HG02763 (cell line): ENCODE results near the gene MYO5B.

Source experiments
- ATAC-seq: cut with Tn5 transposase; IDR thresholded peaks from one replicate; pipeline ENCODE4 v1.9.1; 2021; ENCODE audit warnings: mild to moderate bottlenecking, moderate library complexity; ENCODE audit not compliant: unreplicated experiment

MYO5B gene

DNA sequence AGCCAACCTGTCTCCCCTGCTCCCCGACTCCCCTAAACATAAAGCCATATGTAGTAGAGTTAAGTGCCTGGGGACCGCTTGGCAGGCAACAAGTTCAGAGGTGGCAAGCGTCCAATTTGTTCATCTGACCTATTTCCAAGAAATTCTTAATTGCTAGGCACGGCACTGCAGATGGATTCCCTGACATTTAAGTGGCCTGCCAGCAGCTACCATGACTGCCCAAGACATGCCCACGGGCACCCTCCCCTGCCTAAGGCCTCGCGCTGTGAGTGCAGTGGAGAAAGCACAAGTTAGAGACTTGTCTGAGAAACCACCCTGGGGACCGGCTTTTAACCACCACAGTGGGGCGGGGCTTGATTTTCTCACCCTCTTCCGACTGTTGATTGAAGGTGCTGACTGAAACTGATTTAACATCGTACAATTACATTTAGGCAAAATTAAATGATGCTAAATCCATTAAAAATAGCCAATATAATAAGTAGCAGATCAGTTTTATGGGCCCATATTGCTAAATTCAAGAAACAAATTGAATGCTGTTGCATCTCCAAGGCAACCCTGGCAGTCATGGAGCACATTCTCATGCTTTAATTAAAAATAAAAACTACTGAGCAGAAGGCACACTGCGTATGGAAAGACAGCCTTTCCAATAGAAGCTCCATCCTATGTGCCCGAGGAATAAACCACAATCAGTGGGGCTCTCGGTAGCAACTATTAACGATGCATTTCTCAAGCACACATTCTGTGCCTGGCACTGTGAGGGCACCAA, 218.0 kb downstream of the MYO5B start:
- no peak for ATAC-seq

DNA sequence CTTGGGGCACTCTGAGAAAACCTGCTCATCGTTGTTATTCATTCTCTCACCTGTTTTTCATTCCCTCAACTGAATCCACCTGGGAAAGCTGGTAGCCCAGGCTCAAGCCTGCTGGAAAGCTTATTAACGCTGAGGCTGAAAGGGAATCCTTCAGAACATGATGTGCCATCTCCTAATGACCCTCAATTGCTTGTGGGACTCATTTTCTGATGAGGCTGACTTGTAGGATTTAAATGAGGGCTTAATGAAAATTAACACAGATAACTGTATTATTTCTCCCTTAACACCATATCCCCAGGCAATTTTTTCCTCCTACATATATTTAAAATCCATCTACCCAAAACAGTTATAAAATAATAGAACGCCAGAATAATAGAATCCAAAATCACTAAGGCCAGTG, 218.9 kb downstream of the MYO5B start:
- ATAC-seq: no peak

DNA sequence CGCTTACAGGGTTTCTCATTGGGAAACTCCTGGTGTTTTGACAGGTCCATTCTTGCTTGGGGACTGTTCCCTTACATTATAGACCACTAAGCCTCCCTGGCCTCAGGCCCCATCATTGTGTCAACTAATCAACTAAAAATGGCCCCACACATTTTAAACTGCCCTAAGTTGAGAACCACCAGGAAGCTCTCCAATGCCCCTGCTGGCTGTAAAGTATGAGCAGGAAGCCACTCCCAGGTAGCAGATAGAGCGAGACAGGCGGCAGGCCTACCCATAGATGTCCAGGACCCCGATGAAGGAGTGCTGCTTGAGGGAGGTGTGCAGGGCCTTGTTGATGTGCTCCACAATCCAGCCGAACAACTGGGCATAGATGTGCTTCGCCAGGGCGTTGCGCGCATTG, 220.9 kb downstream of the MYO5B start:
- no peak for ATAC-seq

DNA sequence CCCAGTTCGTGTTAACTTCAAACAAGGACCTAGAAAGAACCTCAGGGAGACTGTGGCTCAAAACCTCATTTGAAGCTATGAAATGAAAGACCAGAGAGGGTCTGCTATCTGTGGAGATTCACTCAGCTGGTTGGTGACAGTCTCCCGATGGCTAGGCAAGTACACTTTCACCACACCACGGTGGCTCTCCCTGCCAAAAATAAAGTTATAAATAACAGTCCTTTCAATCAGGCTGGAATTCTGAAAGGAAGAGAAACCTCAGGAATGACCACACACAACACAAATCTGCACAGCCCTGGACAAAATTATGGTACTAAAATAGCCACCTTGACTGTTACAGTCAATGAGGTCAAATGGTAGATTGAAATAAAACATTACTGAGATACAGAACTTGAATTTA, 221.4 kb downstream of the MYO5B start:
- ATAC-seq: no peak

DNA sequence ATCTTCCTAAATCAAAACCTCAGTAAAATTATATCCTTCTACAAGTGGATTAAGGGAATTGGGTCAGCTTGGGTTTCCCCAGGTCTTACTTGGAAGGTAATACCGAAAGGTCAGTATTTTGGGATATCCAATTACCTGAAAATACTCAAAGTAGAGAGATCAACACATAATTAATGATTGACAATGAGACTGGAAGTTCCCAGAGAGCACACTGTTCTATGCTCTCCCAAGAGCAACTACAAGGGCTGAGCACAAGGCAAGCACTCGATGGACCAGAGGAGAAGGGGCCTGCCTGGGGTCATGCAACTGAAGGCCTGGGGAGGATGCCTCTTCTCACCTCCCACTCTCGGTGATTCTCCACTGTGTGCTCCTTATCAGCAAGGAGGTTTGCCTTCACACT, 222.4 kb downstream of the MYO5B start:
- ATAC-seq: no peak

DNA sequence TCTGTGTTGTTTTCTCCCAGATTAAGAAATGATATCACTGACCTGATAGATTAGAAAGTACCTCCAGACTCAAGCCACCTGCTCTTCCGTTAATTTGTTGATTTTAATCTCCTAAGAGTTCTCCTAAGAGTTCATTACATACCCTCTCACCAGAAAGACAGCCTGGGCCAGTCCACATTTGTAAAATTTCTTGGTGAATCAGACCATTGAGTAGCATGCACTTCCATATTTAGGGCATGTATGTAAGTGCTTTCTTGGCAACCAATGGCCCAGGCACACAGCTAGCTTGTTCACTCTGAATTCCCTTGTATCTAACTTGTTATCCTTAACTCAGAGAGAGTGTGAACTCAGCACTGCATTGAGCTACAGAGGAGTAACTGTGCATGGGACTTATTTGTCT, 223.5 kb downstream of the MYO5B start:
- ATAC-seq: no peak

DNA sequence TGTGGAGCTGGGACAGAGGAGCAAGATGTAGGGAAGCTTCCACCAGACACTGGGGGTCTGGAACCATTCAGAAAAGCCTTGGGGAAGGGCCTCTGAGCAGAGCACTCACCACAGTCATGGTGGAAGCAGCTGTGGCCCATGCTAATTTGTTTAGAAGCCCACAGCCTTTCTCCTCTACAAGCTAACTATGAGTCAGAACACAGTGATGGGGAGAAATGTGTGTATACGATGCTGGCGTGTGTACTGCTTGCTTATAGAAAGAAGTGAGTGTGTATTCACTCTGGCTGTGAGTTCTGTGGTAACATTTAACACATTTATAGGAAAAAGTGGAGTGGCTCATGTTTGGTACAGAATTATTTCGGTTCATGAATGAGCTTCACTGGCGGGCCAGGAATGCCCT, 224.6 kb downstream of the MYO5B start:
- ATAC-seq: peak; percentile 66

DNA sequence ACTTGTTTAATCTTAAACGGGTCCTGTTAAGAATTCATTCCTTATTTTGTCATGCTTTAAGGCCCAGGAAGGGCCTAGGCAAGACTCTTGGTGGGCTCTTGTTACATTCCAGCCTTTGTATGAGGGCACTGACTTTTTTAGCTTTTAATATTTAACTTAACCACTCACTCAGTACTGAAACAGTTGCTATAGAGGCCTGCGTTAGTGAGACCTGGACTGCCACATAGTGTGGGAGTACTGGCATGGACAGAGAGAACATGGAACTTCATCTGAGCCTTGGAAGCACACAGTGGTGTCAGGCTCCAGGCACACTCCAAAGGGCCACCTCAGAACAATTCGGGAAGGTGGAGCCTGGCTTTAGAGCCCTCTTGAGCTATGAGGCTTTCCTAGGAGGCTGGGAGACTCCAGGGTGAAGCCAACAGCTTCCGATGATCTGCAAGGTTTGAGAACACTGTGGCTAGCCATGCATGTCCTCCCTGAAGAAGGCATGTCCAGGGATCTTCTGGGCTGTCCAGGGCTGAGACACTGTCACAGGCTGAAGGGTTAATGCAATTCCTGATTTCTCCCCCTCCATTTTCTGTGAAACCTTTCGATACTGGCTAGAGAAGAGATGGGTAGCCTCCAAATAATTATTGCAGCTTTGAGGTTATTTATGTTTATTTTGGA, 226.2 kb downstream of the MYO5B start:
- ATAC-seq: no peak

DNA sequence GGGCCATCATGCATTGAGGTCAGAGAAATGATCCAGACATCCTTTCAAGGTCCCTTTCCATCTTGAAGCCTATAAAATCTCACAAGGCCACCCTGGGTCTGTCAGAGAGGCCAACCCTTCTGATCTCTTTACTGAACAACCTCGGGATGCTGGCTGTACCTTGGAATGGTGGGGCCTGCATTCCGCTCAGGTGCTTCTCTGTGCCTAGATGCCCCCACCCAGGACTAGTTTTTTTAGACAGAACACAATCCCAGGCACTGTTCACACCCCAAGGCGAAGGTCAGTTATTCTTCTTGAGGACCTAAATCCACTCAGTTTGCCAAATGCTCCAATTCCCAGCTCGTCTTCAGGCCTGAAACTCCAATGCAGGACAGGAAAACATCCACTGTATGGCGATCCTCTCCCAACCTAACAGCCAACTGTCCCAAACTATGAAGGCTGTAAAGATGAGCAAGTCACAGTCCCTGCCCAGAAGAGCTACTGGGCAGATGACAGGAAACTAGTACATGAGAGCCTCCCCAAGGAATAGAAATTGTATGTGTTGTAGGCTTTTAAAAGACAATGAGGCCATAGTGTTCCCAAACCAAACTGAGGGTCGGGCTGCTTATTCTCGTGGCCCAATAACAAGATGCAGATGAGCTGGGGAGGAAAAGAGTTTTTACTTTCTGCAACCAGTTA, 227.2 kb downstream of the MYO5B start:
- no peak for ATAC-seq

DNA sequence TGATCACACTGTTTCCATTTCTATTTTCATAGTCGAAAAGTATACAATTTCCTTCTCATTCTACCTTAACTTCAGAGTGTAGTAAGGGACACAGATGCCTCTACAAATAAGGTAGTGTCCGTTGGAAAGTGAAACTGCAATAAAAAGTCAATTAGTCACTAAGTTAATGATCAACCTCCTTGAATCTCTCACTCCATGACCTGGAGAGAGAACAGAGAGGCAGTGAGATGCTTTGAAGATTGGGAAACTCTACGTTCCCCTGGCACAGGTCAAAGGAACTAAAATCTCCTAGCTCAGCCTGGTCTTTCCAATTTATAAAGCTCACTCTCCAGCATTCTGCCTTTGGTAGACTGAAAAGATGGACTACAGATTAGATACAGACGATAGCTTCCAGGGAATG, 227.8 kb downstream of the MYO5B start:
- ATAC-seq: peak; percentile 60

DNA sequence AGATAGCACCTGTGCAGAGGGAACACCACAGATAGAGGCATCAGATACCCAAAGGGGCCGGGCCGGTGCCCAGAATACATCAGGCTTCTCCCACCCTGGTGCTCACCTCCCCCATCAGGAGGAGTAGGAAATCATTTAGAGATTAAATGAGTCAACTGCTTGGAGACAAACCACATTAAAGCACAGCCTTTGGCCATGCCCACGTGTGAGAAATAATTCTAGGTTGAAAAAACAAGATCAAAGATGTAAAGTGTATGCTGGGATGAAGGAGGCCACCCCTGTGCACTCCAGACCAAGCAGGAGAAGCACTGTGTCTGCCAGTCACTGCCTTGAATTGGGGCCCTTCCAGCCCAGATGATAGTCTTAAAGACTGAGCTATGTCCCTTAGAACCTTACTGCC, 228.9 kb downstream of the MYO5B start:
- ATAC-seq: no peak

DNA sequence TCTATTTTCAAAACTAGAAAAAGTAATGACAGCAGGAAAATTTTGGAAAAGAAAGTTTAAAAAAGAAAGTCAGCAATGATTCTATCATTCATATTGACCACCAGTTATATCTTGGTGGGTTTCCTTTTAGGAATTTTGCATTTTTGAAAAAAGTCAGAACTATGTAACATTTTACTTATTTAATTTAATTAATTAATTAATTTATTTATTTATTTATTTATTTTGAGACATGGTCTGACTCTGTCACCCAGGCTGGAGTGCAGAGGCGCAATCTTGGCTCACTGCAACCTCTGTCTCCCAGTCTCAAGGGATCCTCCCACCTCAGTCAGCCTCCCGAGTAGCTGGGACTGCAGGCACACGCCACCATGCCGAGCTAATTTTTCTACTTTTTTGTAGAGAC, 231.7 kb downstream of the MYO5B start:
- ATAC-seq: no peak

DNA sequence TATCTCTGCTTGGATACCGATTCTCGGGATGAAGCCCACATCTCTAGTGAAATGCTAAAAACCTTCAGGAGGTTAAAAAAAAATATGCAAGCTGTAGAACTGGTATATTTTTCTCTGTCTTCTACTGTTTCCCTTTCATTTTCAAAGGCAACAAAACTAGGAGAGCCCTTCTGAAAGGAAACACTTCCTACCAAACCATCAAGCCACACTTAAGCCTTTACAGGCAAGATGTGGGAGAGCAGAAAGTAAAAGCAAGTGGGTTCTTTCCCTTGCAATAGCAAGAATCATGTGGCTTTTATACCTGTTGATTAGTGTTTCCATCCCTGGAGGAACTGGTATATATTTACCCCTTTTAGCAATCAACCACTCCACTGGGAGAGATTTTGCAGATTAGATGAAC, 233.7 kb downstream of the MYO5B start:
- no peak for ATAC-seq

DNA sequence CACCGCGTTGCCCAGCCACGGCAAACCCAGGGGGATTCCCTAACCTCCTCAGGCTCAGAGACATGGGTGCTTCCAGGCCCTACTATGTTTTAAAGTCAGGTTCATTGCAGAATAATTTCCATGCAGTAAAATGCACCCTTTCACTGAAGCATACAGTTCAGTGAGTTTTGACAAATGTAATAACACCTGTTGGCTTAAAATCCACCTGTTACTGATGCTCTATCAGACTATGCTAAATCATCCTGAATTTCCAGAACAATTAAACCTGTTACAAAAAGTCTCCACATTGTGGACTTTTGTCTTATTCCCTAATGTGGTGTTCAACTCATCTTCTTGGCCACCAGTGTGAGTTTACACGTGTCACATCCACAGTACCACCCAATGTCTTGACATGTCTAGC, 234.6 kb downstream of the MYO5B start:
- no peak for ATAC-seq

DNA sequence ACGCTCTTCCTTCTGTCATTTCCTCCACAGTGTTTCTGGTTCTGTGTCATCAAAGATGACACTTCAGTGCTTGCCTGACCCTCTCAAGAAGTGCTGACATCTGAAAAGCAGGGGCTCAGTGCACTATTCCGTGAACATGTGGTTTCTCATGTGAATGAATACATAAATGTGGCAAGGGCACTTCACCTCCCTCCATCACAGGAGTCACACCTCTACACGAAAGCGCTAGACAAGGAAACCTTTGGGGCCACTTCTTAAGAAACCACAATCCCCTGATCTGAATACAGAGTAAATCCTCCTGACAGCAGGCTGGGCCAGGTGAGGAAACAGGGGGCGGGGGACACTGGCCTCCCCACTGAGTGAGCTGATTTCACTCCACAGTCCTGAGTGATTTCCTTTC, 235.8 kb downstream of the MYO5B start:
- ATAC-seq: peak; percentile 69

DNA sequence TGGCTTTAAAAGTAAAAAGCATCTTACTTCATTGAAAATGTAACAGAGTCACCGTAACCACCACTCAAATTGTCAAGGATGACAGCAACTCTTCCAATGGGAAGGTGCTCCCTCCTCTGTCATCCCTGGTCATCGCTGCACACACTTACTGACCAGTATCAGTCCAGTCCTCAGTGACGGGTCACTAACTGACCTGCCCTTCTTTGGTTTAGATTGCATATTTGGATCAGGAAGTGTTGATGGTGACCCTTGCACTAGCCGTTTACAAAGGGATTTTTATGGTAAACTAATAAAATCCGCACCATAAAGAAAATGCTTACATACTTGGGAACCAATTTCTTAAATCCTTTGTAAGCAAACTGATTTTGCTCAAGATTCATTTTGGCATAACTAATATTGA, 239.7 kb downstream of the MYO5B start:
- no peak for ATAC-seq

DNA sequence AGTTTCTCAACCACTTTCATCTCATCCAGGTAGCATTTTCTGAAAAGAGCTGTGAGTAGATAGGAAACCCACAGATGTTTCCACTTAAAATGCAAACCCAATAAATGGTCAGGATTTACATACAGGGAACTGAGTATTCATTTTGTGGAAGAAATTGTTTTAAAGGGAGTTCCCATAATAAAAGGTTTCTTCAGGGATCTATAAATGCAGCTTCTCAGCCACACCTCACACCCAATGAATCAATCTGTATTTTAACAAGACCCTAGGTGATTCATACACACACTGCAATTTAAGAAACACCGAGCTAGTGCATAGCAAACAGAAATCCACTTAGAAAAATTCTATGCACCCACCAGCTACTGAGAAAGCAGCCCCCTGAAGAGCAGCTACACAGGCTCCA, 241.6 kb downstream of the MYO5B start:
- ATAC-seq: no peak

DNA sequence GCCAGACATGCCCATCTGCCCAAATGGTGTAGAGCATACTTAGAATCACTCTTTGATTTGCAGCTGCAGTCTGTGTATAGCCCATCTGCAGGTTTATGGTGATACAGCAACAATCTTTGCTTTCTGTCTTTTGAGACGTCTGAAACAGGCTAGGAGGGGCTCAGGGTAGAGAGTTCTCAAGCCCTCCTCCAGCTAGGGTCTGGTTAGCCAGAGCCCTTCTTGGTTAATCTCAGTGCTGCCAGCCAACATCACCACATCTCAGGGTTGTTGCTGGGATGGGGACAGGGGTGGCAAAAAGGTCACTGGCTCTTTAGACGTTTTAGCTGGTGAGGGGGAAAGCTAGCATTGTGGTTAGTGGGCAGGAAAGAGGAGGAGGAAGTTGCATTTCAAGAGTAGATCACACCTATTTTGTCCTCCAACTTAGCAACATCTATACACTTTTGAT, 245.0 kb downstream of the MYO5B start:
- no peak for ATAC-seq

DNA sequence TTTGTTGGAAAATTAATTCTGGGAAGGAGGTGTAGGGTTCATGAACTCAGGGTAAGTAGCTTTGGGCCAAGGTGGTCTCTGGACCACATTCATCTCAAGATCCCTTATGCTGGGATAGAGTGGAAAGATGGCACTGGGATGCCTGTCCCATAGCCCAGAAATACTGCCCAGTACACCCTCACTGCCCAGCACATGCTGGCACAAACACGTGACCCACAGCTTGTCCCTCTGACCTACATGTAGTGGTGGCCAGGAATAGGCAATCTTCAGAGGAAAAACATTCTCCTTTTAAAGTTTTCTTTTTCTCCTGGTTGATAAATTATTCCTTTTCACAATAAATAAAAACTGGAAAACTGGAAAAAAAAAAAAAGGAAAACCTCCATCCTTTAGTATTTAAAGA, 246.0 kb downstream of the MYO5B start:
- ATAC-seq: no peak

DNA sequence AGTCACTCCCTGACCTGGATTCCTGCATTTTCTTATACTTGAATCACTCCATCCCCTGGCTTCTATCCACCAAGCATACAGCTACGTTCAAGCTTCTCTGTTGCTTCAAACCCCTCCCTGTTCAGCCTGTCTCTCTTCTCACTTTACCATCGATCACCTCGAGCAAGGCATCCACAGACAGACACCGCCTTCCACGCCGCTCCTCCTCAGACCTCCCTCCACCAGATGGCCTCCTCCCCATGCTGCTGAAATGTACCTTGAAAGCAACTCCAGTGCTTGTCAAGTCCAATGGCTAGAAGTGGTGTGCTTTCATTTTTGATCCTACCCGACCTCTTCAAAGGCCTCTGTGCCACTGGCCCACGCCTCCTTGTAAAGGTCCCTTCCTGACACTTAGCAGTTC, 250.3 kb downstream of the MYO5B start:
- no peak for ATAC-seq

DNA sequence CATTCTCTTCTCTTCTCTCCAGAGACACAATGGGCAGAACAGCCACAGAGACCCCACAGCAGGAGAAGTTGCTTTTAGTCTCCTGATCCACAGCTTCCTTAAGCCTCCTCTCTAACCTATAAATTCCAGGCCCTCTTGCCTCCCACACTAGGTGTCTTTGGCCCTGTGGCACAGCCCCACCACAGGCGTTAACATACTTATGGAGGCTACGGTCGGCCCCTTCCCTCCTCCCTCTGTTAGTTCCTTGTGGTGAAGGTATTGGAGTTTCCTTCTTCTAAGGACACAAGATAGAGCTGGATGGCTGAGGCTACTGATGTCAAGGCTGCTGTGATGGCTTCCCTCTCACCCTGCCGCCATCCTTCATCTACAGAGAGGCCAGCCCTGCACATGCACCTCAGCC, 258.1 kb downstream of the MYO5B start:
- no peak for ATAC-seq

DNA sequence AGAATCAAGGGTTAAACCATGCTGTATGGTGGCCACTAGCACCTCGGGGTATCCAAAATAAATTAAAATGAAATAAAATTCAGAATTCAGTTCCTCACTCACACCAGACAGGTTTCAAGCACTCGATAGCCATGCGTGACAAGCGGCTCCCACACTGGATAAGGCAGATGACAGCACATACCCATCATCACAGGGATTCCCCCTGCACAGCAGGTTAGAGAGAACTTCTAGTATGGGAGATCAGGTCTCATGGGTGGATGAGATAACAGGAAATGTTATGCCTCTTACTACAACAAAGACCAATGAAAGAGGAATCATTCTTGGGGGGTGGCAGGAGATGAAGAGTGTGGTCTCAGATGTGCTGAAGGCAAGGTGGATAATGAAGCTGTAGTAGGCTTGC, 259.7 kb downstream of the MYO5B start:
- no peak for ATAC-seq
